WERI-Rb-1 (cell line): ENCODE measurements around the gene FYB2.

Source experiments
- DNase-seq: peaks from one replicate; pipeline ENCODE4 v3.0.0-alpha.2; 2020
- H3K27ac ChIP-seq: fragments of 250-450 bp; sonication (Bioruptor Pico); 2 replicates; pipeline ENCODE4 v1.5.1; 2020; ENCODE audit warnings: mild to moderate bottlenecking, moderate library complexity
- H3K27me3 ChIP-seq: fragments of 250-450 bp; sonication (Bioruptor Pico); 2 replicates; pipeline ENCODE4 v1.5.1; 2021; ENCODE audit warnings: mild to moderate bottlenecking, low read depth, moderate library complexity; ENCODE audit not compliant: insufficient read depth, severe bottlenecking
- H3K36me3 ChIP-seq: fragments of 250-450 bp; sonication (Bioruptor Pico); 2 replicates; pipeline ENCODE4 v1.5.1; 2020; ENCODE audit warnings: mild to moderate bottlenecking, moderate library complexity
- H3K4me3 ChIP-seq: 2 replicates; pipeline ENCODE4 v1.5.1; 2011; ENCODE audit warnings: low read depth, mild to moderate bottlenecking, control low read depth, low read length
- H3K9me3 ChIP-seq: fragments of 250-450 bp; sonication (Bioruptor Pico); 2 replicates; pipeline ENCODE4 v1.5.1; 2021; ENCODE audit warnings: mild to moderate bottlenecking, moderate library complexity; ENCODE audit not compliant: severe bottlenecking
- CTCF ChIP-seq: IDR thresholded peaks from 2 replicates; pipeline ENCODE4 v1.5.1; 2011; ENCODE audit warnings: low read depth, mild to moderate bottlenecking, control low read depth, inconsistent platforms, low read length

The FYB2 gene

GRCh38 chr1:56843544-56843943 lies 24.3 kb upstream of the FYB2 start:
- H3K27ac ChIP-seq, result no peak overlapping the region
- TF ChIP-seq CTCF, result no peak
- no peak for DNase-seq
- no peaks in the 10 kb centered on the region for H3K9me3 ChIP-seq
- H3K4me3 ChIP-seq, result no peak overlapping the region
- no peaks in the 10 kb centered on the region for H3K27me3 ChIP-seq
- H3K36me3 ChIP-seq, result no peaks in the 10 kb centered on the region

DNA sequence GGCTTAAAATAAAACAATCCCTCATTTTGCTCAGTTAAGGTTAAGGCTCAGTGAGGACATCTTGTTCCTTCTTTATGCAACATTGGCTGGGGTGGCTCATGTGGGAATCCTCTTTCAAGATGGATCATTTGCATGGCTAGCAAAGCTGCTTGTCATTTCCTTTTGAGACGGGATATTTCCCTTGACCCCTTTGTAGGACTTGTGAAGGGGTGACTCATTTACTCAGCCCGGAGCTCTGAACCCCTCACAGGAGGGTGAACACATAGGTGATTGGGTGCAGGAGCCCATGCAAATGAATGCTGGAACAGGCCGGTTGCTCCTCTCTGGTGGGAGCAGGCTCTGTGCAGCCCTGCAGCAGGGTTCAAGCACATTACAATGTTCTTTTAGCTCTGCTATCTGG lies 19.6 kb upstream of the FYB2 start:
- no peak for TF ChIP-seq CTCF
- no peak overlapping the region for H3K4me3 ChIP-seq
- no peaks in the 10 kb centered on the region for H3K27me3 ChIP-seq
- H3K36me3 ChIP-seq, result no peaks in the 10 kb centered on the region
- H3K27ac ChIP-seq, result no peak overlapping the region
- DNase-seq, result no peak
- H3K9me3 ChIP-seq, result no peaks in the 10 kb centered on the region

- Histone ChIP-seq H3K27me3 (no peaks in the 10 kb centered on the region), H3K27ac (no peak overlapping the region), H3K36me3 (no peaks in the 10 kb centered on the region), H3K4me3 (no peak overlapping the region), H3K9me3 (no peaks in the 10 kb centered on the region)
- no peak for DNase-seq
- no peak for TF ChIP-seq CTCF
Measured at GRCh38 chr1:56837244-56837939, 18.2 kb upstream of the FYB2 start.

DNA sequence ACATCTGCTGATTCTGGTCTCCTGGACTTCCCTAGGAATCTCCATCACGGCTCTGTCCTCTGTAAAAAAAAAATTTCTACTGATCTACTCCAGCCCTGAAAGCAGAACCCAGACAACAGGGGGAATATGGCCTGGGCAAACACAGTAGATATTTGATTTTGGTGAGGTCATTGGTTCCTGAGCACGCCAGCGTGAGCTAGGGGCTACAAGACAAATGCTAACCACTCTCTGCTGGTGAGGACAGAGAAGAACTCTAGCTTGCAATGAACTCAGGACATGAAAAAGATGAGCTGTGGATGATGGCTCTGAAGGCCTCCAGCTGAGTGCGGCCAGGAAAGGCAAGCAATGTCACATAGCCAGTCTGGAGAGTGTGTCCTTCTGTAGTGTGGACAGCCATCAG lies 17.2 kb upstream of the FYB2 start:
- DNase-seq, result no peak
- Histone ChIP-seq H3K4me3 (no peak overlapping the region), H3K27me3 (no peaks in the 10 kb centered on the region), H3K9me3 (no peaks in the 10 kb centered on the region), H3K27ac (no peak overlapping the region), H3K36me3 (no peaks in the 10 kb centered on the region)
- TF ChIP-seq CTCF, result no peak

GRCh38 chr1:56835657-56836056 lies 16.5 kb upstream of the FYB2 start:
- no peaks in the 10 kb centered on the region for H3K36me3 ChIP-seq
- no peak for DNase-seq
- TF ChIP-seq CTCF, result no peak
- no peaks in the 10 kb centered on the region for H3K27me3 ChIP-seq
- no peak overlapping the region for H3K27ac ChIP-seq
- no peak overlapping the region for H3K4me3 ChIP-seq
- no peaks in the 10 kb centered on the region for H3K9me3 ChIP-seq
